ENCODE results near the gene CYTH2.

The CYTH2 gene

GRCh38 chr19:48496959-48497727, 28.0 kb downstream of the CYTH2 start:
- TF ChIP-seq, protein P1, sequence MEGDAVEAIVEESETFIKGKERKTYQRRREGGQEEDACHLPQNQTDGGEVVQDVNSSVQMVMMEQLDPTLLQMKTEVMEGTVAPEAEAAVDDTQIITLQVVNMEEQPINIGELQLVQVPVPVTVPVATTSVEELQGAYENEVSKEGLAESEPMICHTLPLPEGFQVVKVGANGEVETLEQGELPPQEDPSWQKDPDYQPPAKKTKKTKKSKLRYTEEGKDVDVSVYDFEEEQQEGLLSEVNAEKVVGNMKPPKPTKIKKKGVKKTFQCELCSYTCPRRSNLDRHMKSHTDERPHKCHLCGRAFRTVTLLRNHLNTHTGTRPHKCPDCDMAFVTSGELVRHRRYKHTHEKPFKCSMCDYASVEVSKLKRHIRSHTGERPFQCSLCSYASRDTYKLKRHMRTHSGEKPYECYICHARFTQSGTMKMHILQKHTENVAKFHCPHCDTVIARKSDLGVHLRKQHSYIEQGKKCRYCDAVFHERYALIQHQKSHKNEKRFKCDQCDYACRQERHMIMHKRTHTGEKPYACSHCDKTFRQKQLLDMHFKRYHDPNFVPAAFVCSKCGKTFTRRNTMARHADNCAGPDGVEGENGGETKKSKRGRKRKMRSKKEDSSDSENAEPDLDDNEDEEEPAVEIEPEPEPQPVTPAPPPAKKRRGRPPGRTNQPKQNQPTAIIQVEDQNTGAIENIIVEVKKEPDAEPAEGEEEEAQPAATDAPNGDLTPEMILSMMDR (IDR thresholded peaks at IDR 0.05; ENCODE audit: borderline replicate concordance, insufficient read depth, low read depth, low read length) = no peak

DNA sequence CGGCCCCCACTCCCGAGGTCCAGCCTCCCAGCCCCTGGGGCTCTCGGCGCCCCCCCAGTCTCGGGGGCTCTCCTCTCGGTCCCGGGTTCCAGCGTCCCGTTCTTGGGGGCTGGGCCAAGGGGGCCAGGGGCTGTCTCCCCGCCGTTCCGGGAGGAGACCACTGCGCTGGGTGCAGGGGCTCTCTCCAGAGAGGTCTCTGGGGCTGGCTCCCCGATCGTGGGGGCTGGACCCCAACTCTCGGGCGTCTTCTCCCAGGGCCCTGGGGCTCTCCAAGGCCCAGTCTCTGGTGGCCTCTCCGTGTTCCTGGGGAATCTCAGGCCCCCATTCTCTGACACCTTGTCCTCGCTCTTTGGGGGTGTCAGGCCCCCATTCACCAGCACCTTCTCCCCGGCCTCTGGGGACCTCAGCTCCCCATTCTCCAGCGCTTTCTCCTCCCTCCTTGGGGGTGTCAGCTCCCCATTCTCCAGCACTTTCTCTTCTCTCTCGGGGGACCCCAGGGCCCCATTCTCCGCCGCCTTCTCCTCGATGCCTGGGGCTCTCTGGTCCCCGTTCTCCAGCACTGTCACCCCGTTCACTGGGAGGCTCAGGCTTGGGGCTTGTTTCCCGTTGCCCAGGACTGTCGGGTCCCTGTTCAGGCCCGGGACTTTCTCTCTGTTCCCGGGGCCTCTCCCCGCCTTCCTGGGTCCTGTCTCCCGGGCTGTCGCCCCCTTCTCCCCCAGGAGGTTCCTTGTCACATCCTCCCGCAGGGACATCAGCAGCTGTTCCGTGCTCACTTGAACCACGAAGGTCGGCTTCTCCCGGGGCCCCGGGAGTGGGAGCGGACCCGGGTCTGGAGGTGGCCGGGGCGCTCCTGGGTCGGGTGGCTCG, 28.8 kb downstream of the CYTH2 start:
- H3K4me3 ChIP-seq (ENCODE audit: low read depth, low read length) = no peak overlapping the region
- TF ChIP-seq, protein P1 (IDR thresholded peaks at IDR 0.05; ENCODE audit: borderline replicate concordance, insufficient read depth, low read depth, low read length) = no peak

More at GRCh38 chr19:48496959-48497727, 28.0 kb downstream of the CYTH2 start:
- no peak overlapping the region for H3K4me3 ChIP-seq (ENCODE audit: low read depth, low read length)

DNA sequence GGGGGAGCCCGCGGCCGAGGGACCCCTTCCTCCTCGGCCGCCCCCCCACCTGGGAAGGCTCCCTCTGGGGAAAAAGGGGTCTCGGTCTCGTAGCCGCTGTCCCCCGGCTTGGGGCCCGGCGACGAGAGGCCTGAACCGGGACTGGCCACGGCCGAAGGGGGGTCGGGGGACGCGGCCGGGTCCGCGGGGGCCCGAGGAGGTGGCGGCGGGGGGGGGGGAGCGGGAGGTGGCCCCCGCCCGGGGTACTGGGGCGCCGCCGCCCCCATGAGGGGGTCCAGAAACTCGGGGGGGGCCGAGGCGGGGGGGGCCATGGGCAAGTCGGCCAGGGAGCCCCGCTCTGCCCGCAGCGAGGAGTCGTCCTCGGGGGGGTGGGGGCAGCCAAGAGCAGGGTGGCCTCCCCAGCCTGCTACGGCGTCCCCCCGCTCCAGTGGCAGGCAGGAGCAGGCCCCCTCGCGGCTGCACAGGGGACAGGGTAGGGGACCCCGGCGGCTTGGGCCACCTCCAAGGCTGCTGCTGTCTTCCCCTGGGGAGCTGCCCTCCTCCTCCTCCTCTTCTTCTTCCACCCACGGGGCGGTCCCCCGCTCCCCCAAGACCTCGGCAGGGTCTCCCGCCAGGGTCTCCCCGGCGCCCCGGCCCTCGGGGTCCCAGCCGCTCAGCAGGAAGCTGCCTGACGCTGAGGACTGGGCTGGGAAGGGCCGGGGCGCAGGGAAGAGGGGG, 29.6 kb downstream of the CYTH2 start:
- H3K4me3 ChIP-seq (ENCODE audit: low read depth, low read length) = no peak overlapping the region
- TF ChIP-seq, protein P1 (IDR thresholded peaks at IDR 0.05; ENCODE audit: borderline replicate concordance, insufficient read depth, low read depth, low read length) = no peak

- H3K4me3 ChIP-seq (ENCODE audit: low read depth, low read length) = no peak overlapping the region
- TF ChIP-seq, protein P1 (IDR thresholded peaks at IDR 0.05; ENCODE audit: borderline replicate concordance, insufficient read depth, low read depth, low read length) = no peak
Observed at GRCh38 chr19:48499316-48500090, 30.3 kb downstream of the CYTH2 start.

GRCh38 chr19:48500830-48501493, 31.8 kb downstream of the CYTH2 start:
- TF ChIP-seq, protein P1 (IDR thresholded peaks at IDR 0.05; ENCODE audit: borderline replicate concordance, insufficient read depth, low read depth, low read length) = no peak
- H3K4me3 ChIP-seq (ENCODE audit: low read depth, low read length) = no peak overlapping the region
